Measurements from ENCODE around the gene DIP2B. TPM values are rescaled to one million over a fixed set of nuclear protein-coding genes. Genes with fewer than 3 reads are reported as not detected.

The DIP2B gene
- total and polyA plus RNA-seq, 2 of the 13 experiments (the other 11 are each of a cell fraction or from before 2014, with no cell fraction given), result 32.1 to 35.8 TPM

GRCh38 chr12:50739611-50740010, 234.8 kb downstream of the DIP2B start:
- no peak for TF ChIP-seq CBX2 (IDR thresholded peaks at IDR 0.05; ENCODE audit: low read depth, low read length)
- no peak for TF ChIP-seq CBX2 (CRISPR knock-in tag; IDR thresholded peaks at IDR 0.05; ENCODE audit: low read depth)
- no peak for TF ChIP-seq HNRNPLL (IDR thresholded peaks at IDR 0.05; ENCODE audit: low read depth, low read length, poor library complexity, severe bottlenecking)
- no peak for TF ChIP-seq ZNF781 (CRISPR knock-in tag; IDR thresholded peaks at IDR 0.05; ENCODE audit: borderline replicate concordance, not compliant biosample characterization)
- no peak for TF ChIP-seq MLLT10 (CRISPR knock-in tag; IDR thresholded peaks at IDR 0.05)
- no peak for TF ChIP-seq YEATS2 (CRISPR knock-in tag; IDR thresholded peaks at IDR 0.05; ENCODE audit: borderline replicate concordance)
- no peak for TF ChIP-seq BRF2 (CRISPR knock-in tag; IDR thresholded peaks at IDR 0.05)
- TF ChIP-seq ZBTB2 (CRISPR knock-in tag; IDR thresholded peaks at IDR 0.05; ENCODE audit: low read depth), result no peak
- TF ChIP-seq ATF6 (CRISPR knock-in tag; conservative IDR thresholded peaks at IDR 0.05), result no peak
- no peak for TF ChIP-seq ZNF33B (CRISPR knock-in tag; IDR thresholded peaks at IDR 0.05)
- TF ChIP-seq KDM5B (CRISPR knock-in tag; IDR thresholded peaks at IDR 0.05; ENCODE audit: borderline replicate concordance), result no peak
- no peak for TF ChIP-seq ZFP1 (CRISPR knock-in tag; IDR thresholded peaks at IDR 0.05)
- no peak for TF ChIP-seq ELF1 (CRISPR knock-in tag; IDR thresholded peaks at IDR 0.05)
- no peak for TF ChIP-seq BATF2 (CRISPR knock-in tag; IDR thresholded peaks at IDR 0.05)
- no peak for TF ChIP-seq ZNF264 (CRISPR knock-in tag; IDR thresholded peaks at IDR 0.05)
- no peak for TF ChIP-seq SETDB1 (CRISPR knock-in tag; IDR thresholded peaks at IDR 0.05; ENCODE audit: borderline replicate concordance)
- DNase-seq (ENCODE audit: low spot score), result no peak
- H3K36me3 ChIP-seq (replicated peaks in 1 of 2; ENCODE audit: control insufficient read depth in 1 of 2, insufficient read depth in 2 of 2, low read length in 2 of 2), result peaks cover 40 to 84% of the 10 kb centered on the region in 2 experiments
- H3K4me3 ChIP-seq (replicated peaks in 1 of 3; ENCODE audit: insufficient read depth in 1 of 3, low read depth in 2 of 3, low read length in 3 of 3), result no peak overlapping the region
- in situ Hi-C loops (cut with HindIII; ENCODE audit: extremely low pct_ligation_motif_present, low pct_unique_long_range_greater_than_20kb), result no loop called here
- no peak for FAIRE-seq
- no peaks in the 10 kb centered on the region for H3K4me1 ChIP-seq (ENCODE audit: insufficient read depth, low read length)
- intact Hi-C loops (cut with micrococcal nuclease; ENCODE audit: unreplicated experiment), result loop anchor here (10.0 kb wide), 1 partner anchor 235 kb away; the partner anchor contains the start of gene DIP2B
- ChIA-PET POLR2A (no interaction called here), CTCF (ENCODE audit: low intra/inter-chr PET ratio, low total read pairs) (no interaction called here)
- no peak overlapping the region for H3K4me2 ChIP-seq (ENCODE audit: low read depth, low read length)
- H3K27me3 ChIP-seq (ENCODE audit: control insufficient read depth in 1 of 2, insufficient read depth in 2 of 2, low read length in 2 of 2), result no peaks in the 10 kb centered on the region; a peak in 1 of 5 replicates
- H3K9me3 ChIP-seq (ENCODE audit: low read length), result no peaks in the 10 kb centered on the region
- no peak overlapping the region for H2AFZ ChIP-seq (ENCODE audit: low read length)
- no peaks in the 10 kb centered on the region for H4K20me1 ChIP-seq (ENCODE audit: insufficient read depth, low read length)
- no TSS peak for BruUV-seq (replicated peaks)
- ATAC-seq, result no peak; the same call in 1 of the 3 replicates
- H3K9ac ChIP-seq (ENCODE audit: insufficient read depth, low read depth, low read length), result no peak overlapping the region
- no peaks in the 10 kb centered on the region for H3K79me2 ChIP-seq (ENCODE audit: insufficient read depth, low read length)
- WGBS (ENCODE audit: low lambda C conversion rate), result 100% methylated on average over 4 of the region's 7 CpGs
- H3K27ac ChIP-seq (ENCODE audit: extremely low read length, insufficient read depth, low read length), result no peak overlapping the region
